AG09319 (cell line): Measurements from ENCODE around the gene BMP8A.
"Not testable (repeated sequence)": the region's sequence is repeated elsewhere in the genome, so short reads cannot be mapped to it uniquely, and the experiment has no call there.

Experiments
- DNase-seq: peaks from one replicate; pipeline ENCODE4 v3.0.0-alpha.2; 2010; ENCODE audit warnings: low read depth; ENCODE audit errors: extremely low read depth
- TF ChIP-seq, protein P1 (sequence below): IDR thresholded peaks from 2 replicates; pipeline ENCODE4 v1.5.1; 2011; ENCODE audit warnings: low read depth, mild to moderate bottlenecking, inconsistent platforms, low read length, moderate library complexity

BMP8A gene

DNA sequence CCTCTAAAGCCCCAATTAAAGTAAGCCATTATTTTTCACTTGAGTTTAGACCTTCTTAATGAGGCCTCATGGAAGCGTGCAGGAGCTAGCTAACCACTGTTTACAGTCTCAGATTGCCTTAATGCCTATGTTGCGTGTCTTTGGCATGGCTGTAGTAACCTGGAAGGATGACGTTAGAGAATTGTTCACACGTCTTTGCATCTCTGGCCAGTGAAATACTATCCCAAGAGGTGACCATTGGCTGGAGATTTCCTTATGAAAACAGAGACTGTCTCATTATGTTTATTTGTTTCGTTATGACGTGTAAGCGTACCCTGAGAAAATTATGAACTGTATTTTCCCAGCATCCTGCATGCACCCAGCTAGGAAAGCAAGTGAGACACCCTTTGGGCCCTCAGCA is 18.6 kb upstream of the BMP8A start:
- TF ChIP-seq, protein P1, sequence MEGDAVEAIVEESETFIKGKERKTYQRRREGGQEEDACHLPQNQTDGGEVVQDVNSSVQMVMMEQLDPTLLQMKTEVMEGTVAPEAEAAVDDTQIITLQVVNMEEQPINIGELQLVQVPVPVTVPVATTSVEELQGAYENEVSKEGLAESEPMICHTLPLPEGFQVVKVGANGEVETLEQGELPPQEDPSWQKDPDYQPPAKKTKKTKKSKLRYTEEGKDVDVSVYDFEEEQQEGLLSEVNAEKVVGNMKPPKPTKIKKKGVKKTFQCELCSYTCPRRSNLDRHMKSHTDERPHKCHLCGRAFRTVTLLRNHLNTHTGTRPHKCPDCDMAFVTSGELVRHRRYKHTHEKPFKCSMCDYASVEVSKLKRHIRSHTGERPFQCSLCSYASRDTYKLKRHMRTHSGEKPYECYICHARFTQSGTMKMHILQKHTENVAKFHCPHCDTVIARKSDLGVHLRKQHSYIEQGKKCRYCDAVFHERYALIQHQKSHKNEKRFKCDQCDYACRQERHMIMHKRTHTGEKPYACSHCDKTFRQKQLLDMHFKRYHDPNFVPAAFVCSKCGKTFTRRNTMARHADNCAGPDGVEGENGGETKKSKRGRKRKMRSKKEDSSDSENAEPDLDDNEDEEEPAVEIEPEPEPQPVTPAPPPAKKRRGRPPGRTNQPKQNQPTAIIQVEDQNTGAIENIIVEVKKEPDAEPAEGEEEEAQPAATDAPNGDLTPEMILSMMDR, result no peak
- no peak for DNase-seq

DNA sequence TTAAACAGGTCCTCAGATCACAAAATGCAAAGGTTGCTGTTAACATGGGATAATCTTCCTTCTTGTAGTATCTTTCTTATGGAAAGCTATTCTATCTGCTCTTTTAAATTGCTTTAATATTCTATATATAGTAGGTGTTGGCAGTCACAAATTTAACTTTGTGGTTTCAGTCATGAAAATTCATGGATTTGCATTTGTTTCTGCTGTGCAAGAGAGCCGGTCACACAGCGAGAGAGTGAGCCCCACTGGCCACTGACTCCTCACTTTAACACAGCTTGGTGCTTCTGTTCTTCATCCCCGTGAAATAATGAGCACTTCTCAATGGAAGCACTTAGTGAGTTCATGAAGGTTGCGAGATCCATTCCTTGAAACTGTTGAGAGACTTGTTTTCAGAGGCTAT is 18.1 kb upstream of the BMP8A start:
- TF ChIP-seq, protein P1, result no peak
- no peak for DNase-seq

DNA sequence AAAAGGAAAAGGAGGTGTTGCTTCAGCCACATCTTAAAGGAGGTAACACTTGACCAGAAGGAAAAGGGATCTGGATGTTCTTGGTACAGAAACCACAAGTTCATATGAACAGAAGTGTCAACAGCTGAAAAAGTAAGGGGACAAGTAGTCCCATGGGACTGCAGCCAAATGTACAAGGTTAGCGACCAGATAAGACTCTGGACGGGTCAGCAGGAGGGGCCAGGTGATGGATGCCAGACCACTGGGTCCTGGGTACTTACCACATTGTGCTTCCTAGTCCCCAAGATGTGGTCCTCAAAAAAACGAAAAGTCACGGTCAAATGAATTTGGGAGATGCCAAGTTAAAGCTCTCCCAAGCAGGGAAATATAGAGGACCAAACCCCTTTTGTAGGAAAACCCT is 16.6 kb upstream of the BMP8A start:
- no peak for DNase-seq

DNA sequence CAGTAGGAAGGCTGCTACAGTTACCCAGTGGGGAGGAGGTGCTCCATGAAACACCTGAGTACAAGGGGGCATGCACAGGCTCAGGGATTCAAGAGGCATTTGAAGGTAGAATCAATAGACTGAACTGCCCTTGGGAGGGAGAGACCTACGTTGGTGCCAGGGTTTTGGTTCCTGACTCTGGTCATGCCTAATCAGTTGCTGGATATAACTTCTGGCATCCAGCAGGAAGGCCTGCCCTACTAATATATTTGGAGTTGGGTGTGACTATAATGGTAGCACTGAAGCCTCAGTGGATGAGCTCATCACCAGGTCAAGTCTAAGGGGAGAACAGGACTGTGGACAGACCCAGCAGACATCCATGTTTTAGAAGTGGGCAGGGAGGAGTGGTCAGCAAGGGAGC is 15.9 kb upstream of the BMP8A start:
- DNase-seq, result not testable (repeated sequence)

More for the DNA sequence above, 16.6 kb upstream of the BMP8A start:
- TF ChIP-seq, protein P1, result no peak

DNA sequence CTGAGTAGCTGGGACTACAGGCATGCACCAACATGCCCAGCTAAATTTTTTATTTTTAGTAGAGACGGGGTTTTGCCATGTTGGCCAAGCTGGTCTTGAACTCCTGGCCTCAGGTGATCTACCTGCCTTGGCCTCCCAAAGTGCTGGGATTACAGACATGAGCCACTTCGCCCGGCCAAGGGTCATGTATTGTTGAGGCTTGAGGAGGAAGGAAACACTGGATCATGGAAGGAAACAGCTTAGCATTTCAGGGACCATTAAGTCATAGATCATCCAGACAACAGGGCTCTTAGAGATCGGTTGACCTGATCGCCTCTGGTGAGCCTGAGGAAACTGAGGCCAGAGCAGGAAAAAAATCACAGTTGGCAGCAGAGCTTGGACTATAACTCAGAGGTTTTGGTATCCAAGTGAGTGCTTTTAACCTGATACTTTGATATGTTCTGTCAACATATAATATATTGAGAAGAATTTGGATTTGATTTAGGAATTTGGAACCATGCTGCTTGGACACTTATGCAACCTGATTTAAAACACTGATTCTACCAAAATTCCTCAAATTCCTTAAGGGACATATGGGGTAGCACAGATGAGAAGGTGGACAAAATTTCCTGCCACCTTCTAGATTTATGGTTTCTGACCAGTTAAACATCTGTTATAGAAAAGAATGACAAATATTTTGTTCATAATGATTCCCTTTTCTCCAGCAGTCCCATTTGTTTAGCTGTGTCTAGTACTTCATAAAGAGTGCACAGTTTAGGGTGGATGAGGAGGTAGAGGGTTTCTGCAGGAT is 13.1 kb upstream of the BMP8A start:
- TF ChIP-seq, protein P1, result no peak
- no peak for DNase-seq

DNA sequence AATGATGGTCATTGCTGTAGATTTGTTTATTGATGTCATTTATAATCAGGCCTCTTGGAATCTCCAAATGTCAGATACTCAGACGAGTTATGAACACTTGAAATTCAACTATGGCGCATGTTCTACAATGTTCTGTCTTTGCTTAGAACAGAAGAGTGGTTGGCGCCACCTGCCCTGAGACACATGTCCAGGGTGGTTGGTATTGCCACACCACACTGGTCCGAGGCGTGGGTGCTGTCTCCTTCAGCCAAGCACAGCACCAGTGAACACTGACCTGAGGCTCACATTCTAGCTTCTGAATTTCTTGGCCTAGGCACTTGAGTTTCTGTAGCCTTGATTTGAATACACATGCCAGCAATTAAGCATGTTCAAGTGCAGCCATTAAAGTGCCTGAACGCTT is 10.1 kb upstream of the BMP8A start:
- DNase-seq, result no peak
- TF ChIP-seq, protein P1, result no peak

DNA sequence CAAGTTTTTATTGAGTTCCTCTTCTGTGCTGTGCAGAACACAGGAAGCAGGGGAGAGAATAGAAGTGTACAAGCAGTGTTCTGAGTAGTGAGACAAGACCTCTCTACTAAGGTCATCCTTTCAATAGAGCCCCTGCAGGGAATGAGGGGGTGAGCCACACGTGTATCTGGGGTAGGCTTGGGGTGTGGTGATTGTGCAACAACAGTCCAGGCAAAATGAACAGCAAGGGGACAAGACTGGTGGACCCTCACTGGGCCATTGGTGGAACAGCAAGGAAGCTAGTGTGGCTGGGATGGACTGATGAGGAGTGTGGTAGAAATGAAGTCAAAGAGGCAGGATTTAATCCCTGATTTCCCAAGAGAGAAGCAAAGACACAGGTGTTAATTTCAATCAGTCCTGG is 8.2 kb upstream of the BMP8A start:
- DNase-seq, result no peak
- TF ChIP-seq, protein P1, result no peak

DNA sequence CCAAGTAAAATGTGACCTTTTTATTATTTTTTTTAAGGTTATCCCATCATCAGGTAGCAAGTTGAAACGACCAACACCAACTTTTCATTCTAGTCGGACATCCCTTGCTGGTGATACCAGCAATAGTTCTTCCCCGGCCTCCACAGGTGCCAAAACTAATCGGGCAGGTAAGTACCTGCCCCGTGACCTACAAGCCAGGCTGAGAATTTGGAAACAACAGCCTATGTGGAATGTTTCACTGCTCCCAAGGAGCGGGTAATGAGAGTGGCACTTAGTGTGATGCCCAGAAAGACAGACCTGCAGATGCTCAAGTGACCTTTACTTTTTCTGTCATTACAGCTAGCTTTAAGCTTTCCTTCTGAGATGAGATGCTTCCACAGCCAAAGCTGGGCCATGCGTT is 6.9 kb upstream of the BMP8A start:
- no peak for DNase-seq
- TF ChIP-seq, protein P1, result no peak
